Limb (tissue), 2 donors: ENCODE results near the gene CHCHD6.
A peak's percentile ranks its signal among the peaks of the same experiment; 100 is the strongest.

Experiments used
- DNase-seq, 2 donors: peaks; one replicate each; pipeline ENCODE4 v3.0.0-alpha.2; 2016; ENCODE audit errors: extremely low spot score in 2 of 2

The CHCHD6 gene

DNA sequence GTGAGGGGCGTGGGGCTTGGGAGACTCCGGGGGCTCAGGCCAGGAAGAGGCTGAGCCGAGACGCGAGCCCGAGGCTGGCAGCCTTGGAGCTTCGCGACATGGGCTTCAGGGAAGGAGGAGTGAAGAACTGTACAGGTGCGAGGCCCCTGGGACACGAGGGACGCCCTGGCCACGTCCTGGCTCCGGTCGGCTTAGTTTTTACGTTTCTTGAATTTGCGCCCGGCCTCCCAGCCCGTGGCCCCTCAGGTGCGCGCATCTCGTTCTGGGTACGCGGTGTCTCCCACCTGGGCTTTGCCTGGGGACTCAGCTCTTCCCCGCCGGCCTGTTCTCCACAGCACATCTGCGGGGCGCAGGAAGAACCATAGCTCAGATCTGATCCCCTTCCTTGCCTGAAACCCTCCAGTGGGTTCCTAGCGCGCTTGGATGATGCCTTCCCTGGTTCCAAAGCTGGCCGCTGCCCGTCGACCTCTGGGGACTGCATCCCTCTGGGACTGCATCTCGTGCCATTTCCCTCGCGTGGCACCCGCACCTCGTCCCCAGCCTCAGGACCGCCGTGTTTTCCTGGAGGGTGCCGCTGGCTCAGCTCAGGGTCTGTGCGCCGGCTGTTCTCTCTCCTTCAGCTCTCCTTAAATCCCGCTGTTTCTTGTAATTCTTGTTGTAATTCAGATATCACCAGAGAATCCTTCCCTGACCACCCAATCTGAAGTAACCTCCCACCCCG is 614 bp downstream of the CHCHD6 start:
- peak; percentile 1 to 47 for DNase-seq

- DNase-seq, result no peak
Observed at GRCh38 chr3:126706631-126707030, 2.6 kb downstream of the CHCHD6 start.

- DNase-seq, result no peak
Observed at GRCh38 chr3:126711121-126711760, 7.2 kb downstream of the CHCHD6 start.

DNA sequence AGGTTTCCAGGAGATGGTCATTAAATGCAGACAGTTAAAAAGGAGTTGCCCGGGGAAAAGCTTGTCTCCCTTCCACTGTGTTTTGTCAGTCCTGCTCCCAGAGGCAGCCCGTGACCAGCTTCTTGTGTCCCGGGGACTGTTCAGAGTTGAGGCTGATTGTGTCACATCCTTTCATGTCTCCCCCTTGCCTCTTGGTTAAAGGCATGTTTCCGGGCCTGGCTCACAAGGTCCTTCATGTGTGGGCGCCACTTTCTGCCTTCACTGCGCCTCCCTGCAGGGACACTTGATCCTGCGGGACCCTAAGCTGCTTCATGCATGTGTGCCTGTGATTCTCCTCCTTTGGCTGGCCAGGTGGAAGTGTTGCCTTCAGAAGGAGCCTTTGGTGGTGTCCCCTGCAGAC is 9.2 kb downstream of the CHCHD6 start:
- no peak for DNase-seq

GRCh38 chr3:126714276-126714900 is 10.3 kb downstream of the CHCHD6 start:
- DNase-seq, result no peak

GRCh38 chr3:126714921-126715320 is 10.9 kb downstream of the CHCHD6 start:
- DNase-seq, result no peak

DNA sequence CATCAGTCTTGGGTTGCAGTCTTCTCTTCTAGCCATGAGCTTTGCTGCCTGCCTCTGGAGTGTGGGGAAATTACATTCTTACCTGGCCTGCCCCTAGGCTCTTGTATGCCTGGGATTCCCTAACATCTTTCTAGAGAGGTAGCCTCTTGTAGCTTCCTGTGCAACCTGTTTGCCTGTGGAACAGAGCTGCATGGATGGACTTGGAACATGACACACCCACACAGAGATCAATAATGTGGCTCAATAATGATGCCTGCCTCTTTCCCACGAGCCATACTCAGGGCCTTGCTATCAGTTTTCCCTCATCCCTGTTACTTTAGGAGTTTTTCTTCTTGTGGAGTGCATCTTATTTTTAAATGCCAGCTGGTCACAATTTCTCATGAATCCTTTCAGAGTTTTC is 11.4 kb downstream of the CHCHD6 start:
- DNase-seq, result no peak

- no peak for DNase-seq
Observed at GRCh38 chr3:126716057-126716456, 12.0 kb downstream of the CHCHD6 start.

- no peak for DNase-seq
Observed at GRCh38 chr3:126718561-126719445, 14.8 kb downstream of the CHCHD6 start.

DNA sequence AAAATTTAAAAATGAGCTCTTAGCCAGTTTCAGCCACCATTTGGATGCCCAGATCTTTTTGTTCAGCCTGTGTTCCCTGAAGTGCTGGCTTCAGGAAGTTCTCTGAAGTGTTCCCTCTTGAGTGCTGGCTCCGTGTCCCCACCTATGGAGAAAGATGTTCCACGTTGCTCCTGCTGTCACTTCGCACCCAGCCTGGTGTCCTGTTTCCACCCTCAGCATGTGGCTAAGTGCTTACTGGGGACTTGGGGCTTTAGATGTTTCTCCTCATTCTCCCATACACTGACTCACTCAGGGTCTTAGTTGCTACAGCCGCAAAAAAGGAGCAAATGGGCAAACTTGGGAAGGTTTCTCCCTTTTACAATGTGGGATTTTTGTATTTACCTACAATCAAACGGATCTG is 16.6 kb downstream of the CHCHD6 start:
- DNase-seq, result no peak

- no peak for DNase-seq
Observed at GRCh38 chr3:126721246-126721645, 17.2 kb downstream of the CHCHD6 start.

GRCh38 chr3:126723237-126723636 is 19.2 kb downstream of the CHCHD6 start:
- no peak for DNase-seq

- no peak for DNase-seq
Observed at GRCh38 chr3:126723801-126724200, 19.8 kb downstream of the CHCHD6 start.

DNA sequence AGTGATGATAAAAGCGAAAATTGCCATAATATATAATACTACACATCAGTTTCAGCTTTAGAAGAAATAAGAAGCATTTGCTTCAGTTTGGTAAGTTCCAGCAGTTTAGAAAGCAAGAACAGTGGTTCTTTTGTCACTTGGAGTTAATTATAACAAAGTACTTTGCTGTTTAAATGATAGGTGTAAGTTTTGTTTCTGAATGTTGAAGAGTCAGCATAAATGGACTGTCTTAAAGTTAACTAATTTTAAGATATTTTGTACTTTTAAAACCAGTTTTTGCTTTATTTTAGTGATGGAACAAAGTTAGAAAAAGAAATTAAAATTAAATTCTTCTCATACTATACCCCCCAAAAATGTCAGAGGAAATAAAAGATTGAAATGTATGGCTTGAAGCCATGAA is 24.6 kb downstream of the CHCHD6 start:
- DNase-seq, result no peak

DNA sequence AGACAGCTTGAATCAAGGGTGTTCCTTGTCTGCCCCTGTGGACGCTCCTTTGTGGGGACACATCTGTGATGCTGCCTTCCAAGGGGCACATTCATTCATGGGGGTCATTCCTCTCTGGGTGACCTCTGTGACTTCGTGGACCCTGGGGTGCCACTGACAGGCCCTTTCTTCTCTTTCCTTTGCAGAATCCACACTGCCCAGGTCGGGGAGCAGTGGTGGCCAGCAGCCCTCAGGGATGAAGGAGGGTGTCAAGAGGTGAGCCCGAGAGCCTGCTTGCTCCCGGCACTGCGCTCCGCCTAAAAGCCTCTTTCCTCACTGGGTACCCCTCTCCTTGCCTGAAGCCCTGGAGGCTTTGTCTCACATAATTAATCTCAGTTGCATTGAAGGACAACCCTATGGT is 26.3 kb downstream of the CHCHD6 start:
- no peak for DNase-seq

- DNase-seq, result no peak
Observed at GRCh38 chr3:126731044-126731443, 27.0 kb downstream of the CHCHD6 start.

- DNase-seq, result no peak
Observed at GRCh38 chr3:126732281-126733060, 28.4 kb downstream of the CHCHD6 start.

- DNase-seq, result no peak
Observed at GRCh38 chr3:126733061-126733430, 29.0 kb downstream of the CHCHD6 start.

DNA sequence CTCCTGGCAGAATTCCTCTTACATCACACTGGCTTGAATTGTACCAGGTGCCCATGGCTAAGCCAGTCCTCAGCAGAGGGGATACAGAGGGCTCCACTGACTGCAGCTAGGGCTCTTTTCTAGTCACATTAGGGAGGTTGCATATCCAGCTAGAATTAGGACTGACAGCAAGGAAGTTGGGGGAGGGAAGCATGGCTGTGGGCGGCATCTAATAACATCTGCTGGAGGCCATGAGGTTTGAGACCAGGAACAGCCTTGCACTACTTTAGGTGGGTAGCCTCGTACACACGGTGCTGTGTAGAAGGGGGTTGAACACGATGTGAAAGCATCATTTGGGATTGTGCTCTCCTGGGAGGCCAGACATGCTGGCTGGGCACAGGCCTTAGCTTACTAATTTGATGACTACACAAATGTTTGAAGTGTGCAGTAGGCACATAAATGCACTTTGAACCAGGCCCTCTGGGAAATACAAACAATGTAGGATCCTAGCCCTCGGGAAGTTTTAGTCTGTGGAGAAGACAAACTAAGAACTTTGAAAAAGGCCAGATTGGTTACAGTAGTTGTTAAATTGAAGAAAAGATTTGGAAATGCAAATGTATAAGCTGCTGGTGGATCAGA is 30.2 kb downstream of the CHCHD6 start:
- DNase-seq, result no peak

- DNase-seq, result no peak
Observed at GRCh38 chr3:126737527-126737926, 33.5 kb downstream of the CHCHD6 start.

- DNase-seq, result no peak
Observed at GRCh38 chr3:126742057-126742456, 38.0 kb downstream of the CHCHD6 start.
